DOHH2 (cell line): Measurements from ENCODE around the gene LOXL4.

Source experiments
- H3F3A ChIP-seq: fragments of 200-600 bp; sonication (generic), shearing (Covaris generic); 2 replicates; pipeline ENCODE4 v1.6.0; 2016; ENCODE audit warnings: antibody characterized with exemption, mild to moderate bottlenecking; ENCODE audit not compliant: control insufficient read depth, insufficient read depth
- H3K27ac ChIP-seq: fragments of 200-600 bp; sonication (generic); 2 replicates; pipeline ENCODE4 v1.5.1; 2014; ENCODE audit warnings: low read depth, mild to moderate bottlenecking, low read length, moderate library complexity
- H3K27me3 ChIP-seq: fragments of 200-600 bp; sonication (generic); 2 replicates; pipeline ENCODE4 v1.6.1; 2014; ENCODE audit warnings: mild to moderate bottlenecking, low read length, mixed read lengths; ENCODE audit not compliant: control insufficient read depth
- H3K36me3 ChIP-seq: fragments of 200-600 bp; sonication (generic); 2 replicates; pipeline ENCODE4 v1.6.1; 2014; ENCODE audit warnings: mild to moderate bottlenecking, low read length, moderate library complexity, mixed read lengths; ENCODE audit not compliant: control insufficient read depth
- H3K4me1 ChIP-seq: fragments of 200-600 bp; sonication (generic); 2 replicates; pipeline ENCODE4 v1.6.1; 2014; ENCODE audit warnings: mild to moderate bottlenecking, low read length, mixed read lengths; ENCODE audit not compliant: control insufficient read depth
- H3K4me2 ChIP-seq: fragments of 200-600 bp; sonication (generic); 2 replicates; pipeline ENCODE4 v1.6.0; 2014; ENCODE audit warnings: mild to moderate bottlenecking, low read length, moderate library complexity
- H3K4me3 ChIP-seq: fragments of 200-600 bp; sonication (generic); 2 replicates; pipeline ENCODE4 v1.5.1; 2014; ENCODE audit warnings: mild to moderate bottlenecking, low read length, mixed read lengths
- H3K79me2 ChIP-seq: fragments of 200-600 bp; sonication (generic); 2 replicates; pipeline ENCODE4 v1.6.1; 2014; ENCODE audit warnings: mild to moderate bottlenecking, low read length, mixed read lengths; ENCODE audit not compliant: control insufficient read depth
- H3K9me2 ChIP-seq: fragments of 200-600 bp; sonication (generic); replicated peaks from 2 replicates; pipeline ENCODE4 v1.6.1; 2014; ENCODE audit warnings: mild to moderate bottlenecking, low read length, mixed read lengths; ENCODE audit not compliant: control insufficient read depth
- H3K9me3 ChIP-seq: fragments of 200-600 bp; sonication (generic); 2 replicates; pipeline ENCODE4 v1.6.1; 2014; ENCODE audit warnings: antibody characterized with exemption, low read length, mixed read lengths; ENCODE audit not compliant: control insufficient read depth, insufficient read depth
- H4K20me1 ChIP-seq: fragments of 200-600 bp; sonication (generic); 2 replicates; pipeline ENCODE4 v1.6.0; 2014; ENCODE audit warnings: low read depth, mild to moderate bottlenecking, antibody characterized with exemption, low read length, moderate library complexity; ENCODE audit not compliant: control insufficient read depth, insufficient read depth
- EZH2phosphoT487 ChIP-seq: fragments of 200-600 bp; sonication (generic); IDR thresholded peaks from 2 replicates; pipeline ENCODE4 v1.6.1; 2017; ENCODE audit warnings: borderline replicate concordance, mild to moderate bottlenecking, antibody characterized with exemption, low read length, moderate library complexity, mixed read lengths
- TF ChIP-seq, protein P1 (sequence below): fragments of 200-600 bp; sonication (generic); IDR thresholded peaks from one replicate; pipeline ENCODE4 v1.5.1; 2014; ENCODE audit warnings: antibody characterized with exemption, mild to moderate bottlenecking, low read depth, low read length; ENCODE audit not compliant: poor library complexity, severe bottlenecking

The LOXL4 gene

DNA sequence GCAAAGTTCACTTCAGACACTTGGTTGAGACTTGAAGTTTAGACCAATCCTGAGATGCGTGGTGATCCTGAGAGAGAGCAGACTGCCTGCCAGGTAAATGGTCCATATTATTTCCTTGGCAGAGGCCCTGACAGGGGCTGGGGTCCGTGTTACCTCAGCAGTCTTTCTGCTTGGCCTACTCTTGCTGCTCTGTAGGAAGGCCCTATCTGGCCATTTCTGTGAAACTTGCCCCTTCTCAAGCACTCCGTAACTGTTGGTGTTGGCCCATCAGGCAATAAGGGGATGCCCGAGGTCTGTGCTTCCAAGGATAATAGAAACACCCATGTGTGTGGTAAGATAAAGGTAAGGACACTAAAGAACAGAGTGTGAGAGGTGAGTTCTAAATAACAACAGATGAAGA is 20.0 kb downstream of the LOXL4 start:
- Histone ChIP-seq H3K27ac (no peak overlapping the region), H3K4me2 (no peak overlapping the region), H3K9me2 (no peaks in the 10 kb centered on the region), H3F3A (no peaks in the 10 kb centered on the region), H4K20me1 (no peaks in the 10 kb centered on the region), H3K4me3 (no peak overlapping the region), H3K9me3 (no peaks in the 10 kb centered on the region), H3K36me3 (peaks cover 71% of the 10 kb centered on the region), H3K79me2 (no peaks in the 10 kb centered on the region), H3K27me3 (no peaks in the 10 kb centered on the region), H3K4me1 (no peaks in the 10 kb centered on the region)
- TF ChIP-seq EZH2phosphoT487 = no peak
- TF ChIP-seq, protein P1, sequence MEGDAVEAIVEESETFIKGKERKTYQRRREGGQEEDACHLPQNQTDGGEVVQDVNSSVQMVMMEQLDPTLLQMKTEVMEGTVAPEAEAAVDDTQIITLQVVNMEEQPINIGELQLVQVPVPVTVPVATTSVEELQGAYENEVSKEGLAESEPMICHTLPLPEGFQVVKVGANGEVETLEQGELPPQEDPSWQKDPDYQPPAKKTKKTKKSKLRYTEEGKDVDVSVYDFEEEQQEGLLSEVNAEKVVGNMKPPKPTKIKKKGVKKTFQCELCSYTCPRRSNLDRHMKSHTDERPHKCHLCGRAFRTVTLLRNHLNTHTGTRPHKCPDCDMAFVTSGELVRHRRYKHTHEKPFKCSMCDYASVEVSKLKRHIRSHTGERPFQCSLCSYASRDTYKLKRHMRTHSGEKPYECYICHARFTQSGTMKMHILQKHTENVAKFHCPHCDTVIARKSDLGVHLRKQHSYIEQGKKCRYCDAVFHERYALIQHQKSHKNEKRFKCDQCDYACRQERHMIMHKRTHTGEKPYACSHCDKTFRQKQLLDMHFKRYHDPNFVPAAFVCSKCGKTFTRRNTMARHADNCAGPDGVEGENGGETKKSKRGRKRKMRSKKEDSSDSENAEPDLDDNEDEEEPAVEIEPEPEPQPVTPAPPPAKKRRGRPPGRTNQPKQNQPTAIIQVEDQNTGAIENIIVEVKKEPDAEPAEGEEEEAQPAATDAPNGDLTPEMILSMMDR = no peak

- no peaks in the 10 kb centered on the region for H3K4me1 ChIP-seq
- H3K27me3 ChIP-seq = no peaks in the 10 kb centered on the region
- TF ChIP-seq, protein P1 = no peak
- TF ChIP-seq EZH2phosphoT487 = no peak
- H4K20me1 ChIP-seq = no peaks in the 10 kb centered on the region
- H3K9me2 ChIP-seq = no peaks in the 10 kb centered on the region
- no peaks in the 10 kb centered on the region for H3F3A ChIP-seq
- no peaks in the 10 kb centered on the region for H3K9me3 ChIP-seq
- H3K4me3 ChIP-seq = no peak overlapping the region
- no peak overlapping the region for H3K4me2 ChIP-seq
- no peaks in the 10 kb centered on the region for H3K79me2 ChIP-seq
- no peak overlapping the region for H3K27ac ChIP-seq
- peaks cover 79% of the 10 kb centered on the region for H3K36me3 ChIP-seq
Observed at GRCh38 chr10:98246911-98247805, 20.8 kb downstream of the LOXL4 start.

DNA sequence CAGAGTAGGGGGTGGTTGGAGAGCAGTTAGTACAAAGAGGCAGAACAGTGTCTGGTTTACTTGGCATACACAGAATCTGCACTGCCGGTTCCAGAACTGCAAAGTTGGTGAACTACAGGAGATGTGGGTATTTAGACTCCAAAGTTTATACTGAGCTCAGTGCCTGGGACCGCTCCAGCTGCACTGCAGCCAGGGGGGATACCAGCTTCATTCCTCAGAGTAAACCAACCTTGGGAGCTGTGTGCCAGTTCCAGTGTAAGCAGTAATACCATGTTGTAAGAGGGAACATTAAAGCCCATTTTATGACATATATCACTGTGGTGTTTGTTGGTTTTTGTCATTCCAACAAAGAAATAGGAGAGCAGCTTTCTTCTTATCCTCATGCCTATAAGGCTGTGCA is 23.4 kb downstream of the LOXL4 start:
- TF ChIP-seq, protein P1 = no peak
- no peak for TF ChIP-seq EZH2phosphoT487
- Histone ChIP-seq H3K36me3 (peaks cover 82% of the 10 kb centered on the region), H3K27ac (no peak overlapping the region), H3K4me3 (no peak overlapping the region), H4K20me1 (no peaks in the 10 kb centered on the region), H3K9me2 (no peaks in the 10 kb centered on the region), H3K4me1 (no peaks in the 10 kb centered on the region), H3K27me3 (no peaks in the 10 kb centered on the region), H3K79me2 (no peaks in the 10 kb centered on the region), H3F3A (0 out of 2 replicates have a peak, but pooled peaks cover 3% of the 10 kb centered on the region), H3K4me2 (no peak overlapping the region), H3K9me3 (no peaks in the 10 kb centered on the region)
